Transverse colon (tissue), 4 donors: ENCODE measurements around the gene PPP6R2. TPM values are rescaled to one million over a fixed set of nuclear protein-coding genes. Genes with fewer than 3 reads are reported as not detected.

Source experiments
- DNase-seq: peaks from one replicate; pipeline ENCODE4 v3.0.0-alpha.2; 2019
- H3K27ac ChIP-seq, 4 donors: fragments of 200-600 bp; sonication (generic); 2 replicates each; pipeline ENCODE4 v1.5.1; 2016 to 2018; ENCODE audit warnings: inconsistent platforms in 4 of 4
- H3K27me3 ChIP-seq: fragments of 200-600 bp; sonication (generic); 2 replicates; pipeline ENCODE4 v1.5.1; 2017; ENCODE audit warnings: inconsistent platforms
- H3K36me3 ChIP-seq, 4 donors: fragments of 200-600 bp; sonication (generic); 2 replicates each; pipeline ENCODE4 v1.5.1; 2017 to 2019; ENCODE audit warnings: inconsistent platforms in 4 of 4
- H3K4me1 ChIP-seq, 4 donors: fragments of 200-600 bp; sonication (generic); 2 replicates each; pipeline ENCODE4 v1.5.1; 2017 to 2020; ENCODE audit warnings: inconsistent platforms in 4 of 4
- H3K4me3 ChIP-seq, 4 donors: fragments of 200-600 bp; sonication (generic); 1 replicate in 1 of 4; 2 replicates in 3 of 4; pipeline versions ENCODE4 v1.5.1 to v1.6.1; 2017 to 2019; ENCODE audit warnings: inconsistent platforms in 4 of 4
- H3K9me3 ChIP-seq, 2 donors: fragments of 200-600 bp; sonication (generic); 2 replicates each; pipeline ENCODE4 v1.5.1; 2017 to 2019; ENCODE audit warnings: inconsistent platforms in 2 of 2
- CTCF ChIP-seq, 5 experiments: fragments of 200-600 bp in 3 of 5; fragments of 450-650 bp in 2 of 5; sonication (generic) in 3 of 5; IDR thresholded peaks; 1 replicate in 2 of 5; 2 replicates in 3 of 5; pipeline ENCODE4 v1.5.1; 2016 to 2017; ENCODE audit warnings: antibody characterized with exemption in 5 of 5, inconsistent platforms in 3 of 5, mild to moderate bottlenecking in 2 of 5, moderate library complexity in 1 of 5
- EP300 ChIP-seq: sonication (generic); formaldehyde crosslinking; IDR thresholded peaks from one replicate; pipeline ENCODE4 v1.6.1; 2017; ENCODE audit warnings: antibody characterized with exemption, low read depth
- POLR2A ChIP-seq: fragments of 450-650 bp; IDR thresholded peaks from one replicate; pipeline ENCODE4 v1.6.1; 2016; ENCODE audit warnings: antibody characterized with exemption, mild to moderate bottlenecking, moderate library complexity
- POLR2AphosphoS5 ChIP-seq, 3 donors: sonication (generic); formaldehyde crosslinking; IDR thresholded peaks; one replicate each; pipeline ENCODE4 v1.6.1; 2016; ENCODE audit warnings: antibody characterized with exemption in 3 of 3
- WGBS, 2 donors: methylation state at CpG; one replicate each; pipeline ENCODE4 v1.1.5; 2018; ENCODE audit warnings: low coverage in 1 of 2; 5-methylcytosine and 5-hydroxymethylcytosine counted together
- in situ Hi-C, 4 donors: fragments of 200-750 bp; cut with MboI; loops; one replicate each; pipeline versions ENCODE4 v1.15.0 to v1.15.1; 2017; ENCODE audit warnings: low sequenced_read_pairs in 3 of 4, low pct_ligation_motif_present in 1 of 4, low pct_unique_long_range_greater_than_20kb in 1 of 4
- intact Hi-C: fragments of 100-400 bp; cut with DNase I; formaldehyde crosslinking; loops from one replicate; pipeline ENCODE4 v1.15.1; 2023; ENCODE audit warnings: low total_unique reads
- total RNA-seq, 4 donors: library from RNA; depleted of rRNA; stranded (reverse); fragments of >200 nt; gene quantifications; one replicate each; pipeline ENCODE4 v1.1.0, GENCODE V29; 2016

PPP6R2 gene
- total RNA-seq, 4 donors from 2014 or later, result 62.1 to 151 (median 77.8) TPM

GRCh38 chr22:50446708-50447575, 103.8 kb downstream of the PPP6R2 start:
- no peaks in the 10 kb centered on the region for H3K27me3 ChIP-seq
- in situ Hi-C loops (no loop called here), intact Hi-C loops (no loop called here)
- H3K4me1 ChIP-seq, result peaks cover 0 to 12% (median 9%) of the 10 kb centered on the region in 4 donors
- H3K27ac ChIP-seq, result no peak overlapping the region
- no peak for DNase-seq
- H3K9me3 ChIP-seq, result no peaks in the 10 kb centered on the region
- 73% methylated on average over 47 of the region's 54 CpGs; no CpG with 5 or more reads in 1 of the 2 donors for WGBS, 2 donors
- TF ChIP-seq EP300, result no peak
- TF ChIP-seq POLR2A, result no peak
- no peak for TF ChIP-seq CTCF (IDR thresholded peaks at IDR 0.05)
- no peak for TF ChIP-seq POLR2AphosphoS5 (IDR thresholded peaks at IDR 0.05)
- no peak overlapping the region for H3K4me3 ChIP-seq
- peaks cover 0 to 21% (median 4%) of the 10 kb centered on the region in 4 donors for H3K36me3 ChIP-seq

- no peak for DNase-seq
- intact Hi-C loops (no loop called here), in situ Hi-C loops (no loop called here)
- Histone ChIP-seq H3K4me3 (no peak overlapping the region), H3K27ac (no peak overlapping the region), H3K9me3 (no peaks in the 10 kb centered on the region), H3K36me3 (peaks cover 0 to 21% (median 4%) of the 10 kb centered on the region in 4 donors), H3K4me1 (peaks cover 0 to 12% (median 9%) of the 10 kb centered on the region in 4 donors), H3K27me3 (no peaks in the 10 kb centered on the region)
- TF ChIP-seq EP300 (no peak), POLR2A (no peak), POLR2AphosphoS5 (IDR thresholded peaks at IDR 0.05) (no peak), CTCF (IDR thresholded peaks at IDR 0.05) (no peak)
- WGBS, 2 donors, result 85% methylated on average over 26 of the region's 27 CpGs; no CpG with 5 or more reads in 1 of the 2 donors
These were observed 104.7 kb downstream of the PPP6R2 start for GRCh38 chr22:50447576-50448551.

- no peak overlapping the region for H3K27ac ChIP-seq
- H3K27me3 ChIP-seq, result no peaks in the 10 kb centered on the region
- H3K9me3 ChIP-seq, result no peaks in the 10 kb centered on the region
- peaks cover 0 to 34% (median 15%) of the 10 kb centered on the region in 4 donors for H3K36me3 ChIP-seq
- H3K4me3 ChIP-seq, result no peak overlapping the region
- in situ Hi-C loops, result no loop called here
- intact Hi-C loops, result no loop called here
- no peak for DNase-seq
- H3K4me1 ChIP-seq, result no peaks in the 10 kb centered on the region
- TF ChIP-seq EP300 (no peak), CTCF (IDR thresholded peaks at IDR 0.05) (no peak), POLR2A (no peak), POLR2AphosphoS5 (IDR thresholded peaks at IDR 0.05) (no peak)
- 90% methylated on average over 5 of the region's 5 CpGs; no CpG with 5 or more reads in 1 of the 2 donors for WGBS, 2 donors
These were observed 109.5 kb downstream of the PPP6R2 start for GRCh38 chr22:50452649-50453048.
